ENCODE data around the gene TMEM151B. TPM values are rescaled to one million over a fixed set of nuclear protein-coding genes. Genes with fewer than 3 reads are reported as not detected.

Gene TMEM151B
- total and polyA plus RNA-seq, 9 of the 15 experiments (the other 6 are each of a cell fraction or from before 2014, with no cell fraction given): not detected

GRCh38 chr6:44223319-44224028, 46.8 kb upstream of the TMEM151B start, which contains the start of gene SLC29A1 (continued):
- TF ChIP-seq HMG20A (CRISPR knock-in tag; conservative IDR thresholded peaks at IDR 0.05): no peak
- no peak for TF ChIP-seq LEF1 (IDR thresholded peaks at IDR 0.05)
- no peak for TF ChIP-seq ZNF586 (CRISPR knock-in tag; conservative IDR thresholded peaks at IDR 0.05)
- TF ChIP-seq THRB (CRISPR knock-in tag; conservative IDR thresholded peaks at IDR 0.05): no peak
- TF ChIP-seq ZKSCAN8 (CRISPR knock-in tag; IDR thresholded peaks at IDR 0.05): no peak
- no peak for TF ChIP-seq MTA2 (IDR thresholded peaks at IDR 0.05; ENCODE audit: low read depth)
- TF ChIP-seq BRF1 (IDR thresholded peaks at IDR 0.05; ENCODE audit: borderline replicate concordance, extremely low read depth, insufficient read length): no peak
- TF ChIP-seq THRAP3 (IDR thresholded peaks at IDR 0.05; ENCODE audit: borderline replicate concordance): no peak
- TF ChIP-seq CHAMP1 (IDR thresholded peaks at IDR 0.05): no peak
- TF ChIP-seq ZSCAN32 (CRISPR knock-in tag; IDR thresholded peaks at IDR 0.05): no peak
- TF ChIP-seq RNF2 (IDR thresholded peaks at IDR 0.05): no peak
- TF ChIP-seq BHLHE40 (IDR thresholded peaks at IDR 0.05; ENCODE audit: low read length): peak; percentile 97
- TF ChIP-seq BCLAF1 (IDR thresholded peaks at IDR 0.05; ENCODE audit: borderline replicate concordance in 1 of 2, control insufficient read depth in 1 of 2, low read depth in 2 of 2, low read length in 1 of 2): no peak
- no peak for TF ChIP-seq HNRNPUL1 (IDR thresholded peaks at IDR 0.05; ENCODE audit: low read length)
- TF ChIP-seq ELF2 (CRISPR knock-in tag; IDR thresholded peaks at IDR 0.05): no peak
- TF ChIP-seq FOXJ2 (tag; IDR thresholded peaks at IDR 0.05): no peak
- no peak for TF ChIP-seq KAT7 (CRISPR knock-in tag; IDR thresholded peaks at IDR 0.05; ENCODE audit: borderline replicate concordance)
- TF ChIP-seq ZBTB12 (CRISPR knock-in tag; IDR thresholded peaks at IDR 0.05): no peak
- TF ChIP-seq NUFIP1 (IDR thresholded peaks at IDR 0.05; ENCODE audit: partially characterized antibody): no peak

Data from K562 (cell line).